OCI-LY1 (cell line): ENCODE results near the gene UBE4B.

Experiments used
- EZH2 ChIP-seq: fragments of 200-600 bp; sonication (generic), shearing (Covaris generic); IDR thresholded peaks from 2 replicates; pipeline ENCODE4 v1.8.0; 2017; ENCODE audit warnings: borderline replicate concordance, mixed run types, mild to moderate bottlenecking, antibody characterized with exemption, low read length, moderate library complexity, mixed read lengths
- TF ChIP-seq, protein P1 (sequence below): fragments of 200-600 bp; sonication (generic), shearing (Covaris generic); IDR thresholded peaks from 2 replicates; pipeline ENCODE4 v1.5.1; 2017; ENCODE audit warnings: mild to moderate bottlenecking, antibody characterized with exemption, low read length, moderate library complexity, mixed read lengths

DNA sequence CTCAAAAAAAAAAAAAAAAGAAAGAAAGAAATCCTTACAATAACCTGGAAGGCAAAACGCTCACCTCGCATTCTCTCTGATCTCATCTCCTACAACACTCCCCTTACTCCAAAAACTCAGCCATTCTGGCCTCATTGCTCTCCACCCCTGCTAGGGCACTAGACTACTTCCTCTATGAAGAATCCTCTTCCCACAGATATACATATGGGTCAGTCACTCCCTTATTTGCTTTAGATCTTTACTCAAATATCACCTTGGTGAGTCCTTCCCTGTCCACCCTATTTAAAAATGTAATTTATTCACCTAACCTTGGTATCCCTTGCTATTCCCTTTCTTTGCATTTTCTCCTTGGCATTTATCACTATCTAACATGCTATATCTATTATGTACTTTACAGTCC lies 153.0 kb downstream of the UBE4B start:
- no peak for TF ChIP-seq EZH2
- TF ChIP-seq, protein P1, sequence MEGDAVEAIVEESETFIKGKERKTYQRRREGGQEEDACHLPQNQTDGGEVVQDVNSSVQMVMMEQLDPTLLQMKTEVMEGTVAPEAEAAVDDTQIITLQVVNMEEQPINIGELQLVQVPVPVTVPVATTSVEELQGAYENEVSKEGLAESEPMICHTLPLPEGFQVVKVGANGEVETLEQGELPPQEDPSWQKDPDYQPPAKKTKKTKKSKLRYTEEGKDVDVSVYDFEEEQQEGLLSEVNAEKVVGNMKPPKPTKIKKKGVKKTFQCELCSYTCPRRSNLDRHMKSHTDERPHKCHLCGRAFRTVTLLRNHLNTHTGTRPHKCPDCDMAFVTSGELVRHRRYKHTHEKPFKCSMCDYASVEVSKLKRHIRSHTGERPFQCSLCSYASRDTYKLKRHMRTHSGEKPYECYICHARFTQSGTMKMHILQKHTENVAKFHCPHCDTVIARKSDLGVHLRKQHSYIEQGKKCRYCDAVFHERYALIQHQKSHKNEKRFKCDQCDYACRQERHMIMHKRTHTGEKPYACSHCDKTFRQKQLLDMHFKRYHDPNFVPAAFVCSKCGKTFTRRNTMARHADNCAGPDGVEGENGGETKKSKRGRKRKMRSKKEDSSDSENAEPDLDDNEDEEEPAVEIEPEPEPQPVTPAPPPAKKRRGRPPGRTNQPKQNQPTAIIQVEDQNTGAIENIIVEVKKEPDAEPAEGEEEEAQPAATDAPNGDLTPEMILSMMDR = no peak
